ENCODE results near the gene LDLRAD3.

The LDLRAD3 gene

DNA sequence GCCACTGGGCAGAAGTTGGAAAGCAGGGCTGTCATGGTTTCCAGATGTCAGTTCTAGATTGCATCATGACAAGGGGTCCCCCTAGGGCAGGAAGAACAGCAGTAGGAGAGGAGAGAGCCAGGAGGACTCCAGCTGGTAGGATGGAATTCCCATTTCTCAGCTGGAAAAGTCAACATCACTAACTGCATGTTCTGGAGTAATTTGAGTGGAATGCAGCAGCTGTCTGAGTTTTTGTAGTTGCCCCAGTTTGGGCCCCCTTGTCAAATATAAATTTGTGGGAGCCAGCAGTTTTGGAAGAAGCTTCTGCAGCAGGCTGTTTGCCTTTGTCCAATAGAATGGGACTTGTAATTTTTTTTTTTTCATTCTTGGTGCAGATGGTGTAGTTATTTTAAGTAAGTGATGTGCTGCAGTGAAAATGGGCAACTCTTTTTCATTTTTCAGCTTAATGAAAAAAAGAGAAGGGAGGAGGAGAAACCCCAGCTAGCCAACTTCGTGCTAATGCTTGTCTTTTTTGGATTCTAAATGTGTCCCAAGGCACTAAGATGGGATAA is 86.9 kb downstream of the LDLRAD3 start:
- TF ChIP-seq, protein P1, sequence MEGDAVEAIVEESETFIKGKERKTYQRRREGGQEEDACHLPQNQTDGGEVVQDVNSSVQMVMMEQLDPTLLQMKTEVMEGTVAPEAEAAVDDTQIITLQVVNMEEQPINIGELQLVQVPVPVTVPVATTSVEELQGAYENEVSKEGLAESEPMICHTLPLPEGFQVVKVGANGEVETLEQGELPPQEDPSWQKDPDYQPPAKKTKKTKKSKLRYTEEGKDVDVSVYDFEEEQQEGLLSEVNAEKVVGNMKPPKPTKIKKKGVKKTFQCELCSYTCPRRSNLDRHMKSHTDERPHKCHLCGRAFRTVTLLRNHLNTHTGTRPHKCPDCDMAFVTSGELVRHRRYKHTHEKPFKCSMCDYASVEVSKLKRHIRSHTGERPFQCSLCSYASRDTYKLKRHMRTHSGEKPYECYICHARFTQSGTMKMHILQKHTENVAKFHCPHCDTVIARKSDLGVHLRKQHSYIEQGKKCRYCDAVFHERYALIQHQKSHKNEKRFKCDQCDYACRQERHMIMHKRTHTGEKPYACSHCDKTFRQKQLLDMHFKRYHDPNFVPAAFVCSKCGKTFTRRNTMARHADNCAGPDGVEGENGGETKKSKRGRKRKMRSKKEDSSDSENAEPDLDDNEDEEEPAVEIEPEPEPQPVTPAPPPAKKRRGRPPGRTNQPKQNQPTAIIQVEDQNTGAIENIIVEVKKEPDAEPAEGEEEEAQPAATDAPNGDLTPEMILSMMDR (IDR thresholded peaks at IDR 0.05; ENCODE audit: insufficient read depth, low read length, poor library complexity, severe bottlenecking) = no peak
- Histone ChIP-seq H3K27me3 (replicated peaks; ENCODE audit: control insufficient read depth, insufficient read depth, low read length) (no peaks in the 10 kb centered on the region), H3K4me3 (replicated peaks; ENCODE audit: low read depth, low read length) (no peak overlapping the region), H3K36me3 (ENCODE audit: control insufficient read depth, insufficient read depth, low read length) (no peaks in the 10 kb centered on the region)
- DNase-seq (ENCODE audit: extremely low read depth, insufficient read length) = no peak

DNA sequence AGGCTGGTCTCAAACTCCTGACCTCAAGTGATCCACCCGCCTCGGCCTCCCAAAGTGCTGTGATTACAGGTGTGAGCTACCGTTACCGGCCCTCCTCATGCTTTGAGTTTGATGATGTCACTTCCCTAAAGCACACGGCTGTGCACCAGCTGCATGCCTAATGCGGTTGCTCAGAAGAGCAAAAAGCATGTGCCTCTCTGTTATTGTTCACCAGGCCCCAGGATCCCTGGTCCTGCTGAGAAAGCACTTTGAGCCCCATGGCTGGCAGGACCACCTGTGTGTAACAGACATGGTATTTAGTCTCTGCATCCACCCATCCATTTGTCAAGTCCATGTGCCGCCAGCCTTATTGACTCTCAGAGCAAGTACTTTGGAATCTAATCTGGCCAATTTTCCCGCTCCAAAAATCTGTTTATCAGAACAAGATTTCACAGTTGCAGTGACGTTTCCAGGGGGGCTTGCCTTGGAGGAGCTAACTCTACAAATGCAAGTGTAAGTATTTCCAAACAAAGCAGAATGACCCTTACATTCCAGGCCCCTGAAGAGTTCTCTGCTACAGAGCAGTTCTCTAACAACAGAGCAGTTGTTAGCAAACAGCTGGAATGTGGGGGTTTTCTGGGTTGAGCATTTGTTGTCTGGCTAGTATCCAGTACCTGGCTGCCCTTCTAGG is 89.4 kb downstream of the LDLRAD3 start:
- TF ChIP-seq, protein P1 (IDR thresholded peaks at IDR 0.05; ENCODE audit: insufficient read depth, low read length, poor library complexity, severe bottlenecking) = no peak
- Histone ChIP-seq H3K4me3 (replicated peaks; ENCODE audit: low read depth, low read length) (no peak overlapping the region), H3K36me3 (ENCODE audit: control insufficient read depth, insufficient read depth, low read length) (no peaks in the 10 kb centered on the region), H3K27me3 (replicated peaks; ENCODE audit: control insufficient read depth, insufficient read depth, low read length) (no peaks in the 10 kb centered on the region; the same call in 1 of the 2 replicates)
- DNase-seq (ENCODE audit: extremely low read depth, insufficient read length) = no peak

DNA sequence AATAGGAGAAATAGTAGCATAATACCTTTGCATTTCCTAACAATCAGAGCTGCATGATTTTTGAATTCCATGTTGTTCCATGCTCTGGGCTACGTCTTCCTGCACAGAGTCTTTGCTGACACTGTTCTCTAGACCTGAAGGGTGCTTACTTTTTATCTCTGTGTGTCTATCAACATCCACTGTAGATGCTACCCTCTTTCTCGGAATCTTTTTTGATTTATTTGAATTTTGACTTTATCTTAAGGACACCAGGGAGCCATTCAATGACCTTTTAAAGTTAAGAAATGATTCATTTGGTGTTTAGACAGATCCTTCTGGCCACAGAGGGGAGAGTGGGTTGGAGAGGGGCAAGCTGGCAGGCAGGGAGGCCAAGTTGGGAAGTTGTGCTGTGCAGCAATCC is 90.1 kb downstream of the LDLRAD3 start:
- no peak overlapping the region for H3K4me3 ChIP-seq (replicated peaks; ENCODE audit: low read depth, low read length)
- DNase-seq (ENCODE audit: extremely low read depth, insufficient read length) = no peak
- no peaks in the 10 kb centered on the region; the same call in 1 of the 2 replicates for H3K27me3 ChIP-seq (replicated peaks; ENCODE audit: control insufficient read depth, insufficient read depth, low read length)
- no peaks in the 10 kb centered on the region for H3K36me3 ChIP-seq (ENCODE audit: control insufficient read depth, insufficient read depth, low read length)
- TF ChIP-seq, protein P1 (IDR thresholded peaks at IDR 0.05; ENCODE audit: insufficient read depth, low read length, poor library complexity, severe bottlenecking) = no peak

DNA sequence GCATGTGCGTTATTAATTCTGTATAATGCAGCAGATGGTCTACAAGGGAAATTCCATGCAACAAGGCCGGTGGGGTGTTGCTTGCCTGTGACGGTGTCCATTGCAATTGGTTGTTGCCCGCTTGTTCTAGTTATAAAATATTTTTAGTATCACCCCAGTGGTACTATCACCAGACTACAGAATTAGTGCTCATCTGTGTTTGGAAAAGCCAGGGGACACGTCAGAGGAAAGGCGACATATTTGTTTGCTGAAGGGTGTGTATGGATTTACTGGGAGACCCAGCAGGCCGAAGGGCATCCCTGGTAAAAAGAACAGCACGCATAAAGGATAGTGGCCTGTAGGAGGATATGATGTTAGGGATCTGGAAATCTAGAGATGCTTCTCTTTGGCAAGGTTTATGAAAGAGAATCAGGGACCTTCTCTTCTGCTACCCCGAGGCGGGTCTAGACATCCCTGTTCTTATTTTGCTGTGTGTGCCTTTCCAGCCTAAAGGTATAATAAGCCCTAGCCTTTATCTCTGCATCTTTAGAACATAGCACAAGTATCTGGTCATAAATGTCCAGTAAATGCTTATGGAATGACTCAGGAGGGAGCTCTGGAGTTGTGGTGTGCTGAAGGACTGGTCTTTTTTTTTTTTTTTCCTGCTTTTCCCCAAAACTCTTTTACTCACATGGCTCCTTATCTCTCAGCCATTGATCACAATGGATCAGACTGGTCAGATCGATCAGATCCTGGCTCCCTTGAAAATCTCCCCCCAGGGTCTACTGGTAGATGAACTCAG is 90.9 kb downstream of the LDLRAD3 start:
- H3K36me3 ChIP-seq (ENCODE audit: control insufficient read depth, insufficient read depth, low read length) = no peaks in the 10 kb centered on the region

DNA sequence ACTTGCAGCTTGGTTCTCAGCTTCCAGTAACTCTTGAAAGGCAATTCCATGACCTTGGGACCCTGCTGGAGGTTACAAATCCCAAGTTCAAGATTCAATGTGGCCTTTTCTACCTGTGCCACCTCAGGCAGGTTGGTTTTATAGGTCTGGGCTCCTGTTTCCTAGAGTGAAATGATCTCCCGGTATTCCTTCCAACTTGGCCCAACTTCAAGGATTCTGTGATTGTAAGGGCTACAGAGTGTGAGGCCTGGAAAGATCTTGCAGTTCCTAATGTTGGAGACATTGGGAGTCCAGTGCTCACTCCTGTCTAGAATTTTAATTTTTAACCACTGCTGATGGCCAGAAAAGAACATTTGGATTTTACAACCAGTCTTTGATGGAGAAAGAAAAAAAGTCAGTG is 91.6 kb downstream of the LDLRAD3 start:
- DNase-seq (ENCODE audit: extremely low read depth, insufficient read length) = no peak
- no peak overlapping the region for H3K4me3 ChIP-seq (replicated peaks; ENCODE audit: low read depth, low read length)
- TF ChIP-seq, protein P1 (IDR thresholded peaks at IDR 0.05; ENCODE audit: insufficient read depth, low read length, poor library complexity, severe bottlenecking) = no peak
- no peaks in the 10 kb centered on the region; the same call in 1 of the 2 replicates for H3K27me3 ChIP-seq (replicated peaks; ENCODE audit: control insufficient read depth, insufficient read depth, low read length)
- H3K36me3 ChIP-seq (ENCODE audit: control insufficient read depth, insufficient read depth, low read length) = no peaks in the 10 kb centered on the region

More for the DNA sequence above, 90.9 kb downstream of the LDLRAD3 start:
- H3K4me3 ChIP-seq (replicated peaks; ENCODE audit: low read depth, low read length) = no peak overlapping the region
- TF ChIP-seq, protein P1 (IDR thresholded peaks at IDR 0.05; ENCODE audit: insufficient read depth, low read length, poor library complexity, severe bottlenecking) = no peak
- H3K27me3 ChIP-seq (replicated peaks; ENCODE audit: control insufficient read depth, insufficient read depth, low read length) = no peaks in the 10 kb centered on the region; the same call in 1 of the 2 replicates
- no peak for DNase-seq (ENCODE audit: extremely low read depth, insufficient read length)

All from GM06990 (cell line).